GM21737 (cell line): ENCODE data around the gene HEATR5A.
"Not testable (repeated sequence)": the region's sequence is repeated elsewhere in the genome, so short reads cannot be mapped to it uniquely, and the experiment has no call there.

Experiments
- ATAC-seq: cut with Tn5 transposase; IDR thresholded peaks from one replicate; pipeline ENCODE4 v1.9.1; 2021; ENCODE audit warnings: mild to moderate bottlenecking, moderate library complexity; ENCODE audit not compliant: unreplicated experiment

Gene HEATR5A

GRCh38 chr14:31336646-31337045 is 83.7 kb downstream of the HEATR5A start:
- no peak for ATAC-seq

GRCh38 chr14:31331395-31331794 is 89.0 kb downstream of the HEATR5A start:
- ATAC-seq, result not testable (repeated sequence)

- not testable (repeated sequence) for ATAC-seq
These were observed 90.4 kb downstream of the HEATR5A start for GRCh38 chr14:31329876-31330521.

- no peak for ATAC-seq
These were observed 94.2 kb downstream of the HEATR5A start for GRCh38 chr14:31326111-31326510.

- ATAC-seq, result no peak
These were observed 96.9 kb downstream of the HEATR5A start for GRCh38 chr14:31323419-31323818.

- no peak for ATAC-seq
These were observed 99.2 kb downstream of the HEATR5A start for GRCh38 chr14:31320922-31321766.

GRCh38 chr14:31320216-31320615 is 100.1 kb downstream of the HEATR5A start:
- ATAC-seq, result no peak

GRCh38 chr14:31319701-31320100 is 100.6 kb downstream of the HEATR5A start:
- ATAC-seq, result no peak

GRCh38 chr14:31312934-31313333 is 107.4 kb downstream of the HEATR5A start:
- no peak for ATAC-seq

- not testable (repeated sequence) for ATAC-seq
These were observed 108.0 kb downstream of the HEATR5A start for GRCh38 chr14:31312370-31312769.

- no peak for ATAC-seq
These were observed 112.7 kb downstream of the HEATR5A start for GRCh38 chr14:31307618-31308017.

- no peak for ATAC-seq
These were observed 113.2 kb downstream of the HEATR5A start for GRCh38 chr14:31307198-31307597.

GRCh38 chr14:31303654-31304053 is 116.7 kb downstream of the HEATR5A start:
- ATAC-seq, result no peak

- no peak for ATAC-seq
These were observed 119.5 kb downstream of the HEATR5A start for GRCh38 chr14:31300883-31301282.

GRCh38 chr14:31300296-31300695 is 120.1 kb downstream of the HEATR5A start:
- no peak for ATAC-seq

- ATAC-seq, result no peak
These were observed 122.5 kb downstream of the HEATR5A start for GRCh38 chr14:31297701-31298344.

GRCh38 chr14:31297112-31297511 is 123.2 kb downstream of the HEATR5A start:
- no peak for ATAC-seq

- no peak for ATAC-seq
These were observed 125.5 kb downstream of the HEATR5A start for GRCh38 chr14:31294746-31295405.

GRCh38 chr14:31292937-31293616 is 127.3 kb downstream of the HEATR5A start:
- no peak for ATAC-seq

GRCh38 chr14:31291210-31291609 is 129.1 kb downstream of the HEATR5A start:
- ATAC-seq, result no peak
